ENCODE measurements around the gene TGFBR2.

The TGFBR2 gene

DNA sequence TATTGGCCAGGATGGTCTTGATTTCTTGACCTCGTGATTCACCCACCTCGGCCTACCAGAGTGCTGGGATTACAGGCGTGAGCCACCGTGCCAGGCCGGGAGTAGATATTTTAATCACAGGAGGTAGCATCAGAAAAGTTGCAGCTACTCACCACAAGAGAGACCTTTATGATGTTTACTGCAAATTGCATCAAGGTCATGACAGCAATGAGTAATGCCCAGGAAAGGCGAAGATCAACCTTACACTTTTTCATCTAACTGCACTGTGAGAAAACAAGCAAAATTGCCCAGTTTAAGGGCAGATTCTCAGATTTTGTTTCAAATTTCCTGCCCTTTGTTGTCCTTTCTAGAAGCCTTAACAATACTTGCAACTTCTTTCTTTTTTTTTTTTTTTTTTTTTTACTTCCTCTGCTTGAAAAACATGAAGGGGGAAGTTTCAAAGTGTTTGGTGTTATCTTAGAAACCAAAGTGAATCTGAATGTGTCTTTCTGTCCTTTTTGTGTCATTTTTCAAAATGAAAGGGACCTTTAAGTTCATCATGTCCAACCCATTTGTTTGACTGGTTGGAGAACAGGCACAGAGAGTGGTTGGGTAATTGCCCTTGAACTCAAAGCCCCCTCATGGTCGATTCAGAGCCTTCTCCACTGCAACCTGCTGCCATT lies 25.0 kb downstream of the TGFBR2 start:
- TF ChIP-seq CTCF (IDR thresholded peaks at IDR 0.05; ENCODE audit: borderline replicate concordance, insufficient read depth, low read depth, low read length): no peak

GRCh38 chr3:30632065-30632464 lies 25.7 kb downstream of the TGFBR2 start:
- H3K4me3 ChIP-seq (ENCODE audit: low read depth, low read length): no peak overlapping the region
- TF ChIP-seq CTCF (IDR thresholded peaks at IDR 0.05; ENCODE audit: borderline replicate concordance, insufficient read depth, low read depth, low read length): no peak

More for the DNA sequence above, 25.0 kb downstream of the TGFBR2 start:
- no peak overlapping the region for H3K4me3 ChIP-seq (ENCODE audit: low read depth, low read length)

- H3K4me3 ChIP-seq (ENCODE audit: low read depth, low read length): no peak overlapping the region
- no peak for TF ChIP-seq CTCF (IDR thresholded peaks at IDR 0.05; ENCODE audit: borderline replicate concordance, insufficient read depth, low read depth, low read length)
Measured at GRCh38 chr3:30632521-30632920, 26.1 kb downstream of the TGFBR2 start.

- H3K4me3 ChIP-seq (ENCODE audit: low read depth, low read length): no peak overlapping the region
- TF ChIP-seq CTCF (IDR thresholded peaks at IDR 0.05; ENCODE audit: borderline replicate concordance, insufficient read depth, low read depth, low read length): no peak
Measured at GRCh38 chr3:30633718-30634117, 27.3 kb downstream of the TGFBR2 start.

- TF ChIP-seq CTCF (IDR thresholded peaks at IDR 0.05; ENCODE audit: borderline replicate concordance, insufficient read depth, low read depth, low read length): no peak
- H3K4me3 ChIP-seq (ENCODE audit: low read depth, low read length): no peak overlapping the region
Measured at GRCh38 chr3:30634761-30635735, 28.6 kb downstream of the TGFBR2 start.

- no peak overlapping the region for H3K4me3 ChIP-seq (ENCODE audit: low read depth, low read length)
Measured at GRCh38 chr3:30637310-30638219, 31.2 kb downstream of the TGFBR2 start.

More at GRCh38 chr3:30637310-30638219, 31.2 kb downstream of the TGFBR2 start:
- TF ChIP-seq CTCF (IDR thresholded peaks at IDR 0.05; ENCODE audit: borderline replicate concordance, insufficient read depth, low read depth, low read length): no peak
